ENCODE results near the gene CLCN7.
A peak's percentile ranks its signal among the peaks of the same experiment; 100 is the strongest.

Gene CLCN7

DNA sequence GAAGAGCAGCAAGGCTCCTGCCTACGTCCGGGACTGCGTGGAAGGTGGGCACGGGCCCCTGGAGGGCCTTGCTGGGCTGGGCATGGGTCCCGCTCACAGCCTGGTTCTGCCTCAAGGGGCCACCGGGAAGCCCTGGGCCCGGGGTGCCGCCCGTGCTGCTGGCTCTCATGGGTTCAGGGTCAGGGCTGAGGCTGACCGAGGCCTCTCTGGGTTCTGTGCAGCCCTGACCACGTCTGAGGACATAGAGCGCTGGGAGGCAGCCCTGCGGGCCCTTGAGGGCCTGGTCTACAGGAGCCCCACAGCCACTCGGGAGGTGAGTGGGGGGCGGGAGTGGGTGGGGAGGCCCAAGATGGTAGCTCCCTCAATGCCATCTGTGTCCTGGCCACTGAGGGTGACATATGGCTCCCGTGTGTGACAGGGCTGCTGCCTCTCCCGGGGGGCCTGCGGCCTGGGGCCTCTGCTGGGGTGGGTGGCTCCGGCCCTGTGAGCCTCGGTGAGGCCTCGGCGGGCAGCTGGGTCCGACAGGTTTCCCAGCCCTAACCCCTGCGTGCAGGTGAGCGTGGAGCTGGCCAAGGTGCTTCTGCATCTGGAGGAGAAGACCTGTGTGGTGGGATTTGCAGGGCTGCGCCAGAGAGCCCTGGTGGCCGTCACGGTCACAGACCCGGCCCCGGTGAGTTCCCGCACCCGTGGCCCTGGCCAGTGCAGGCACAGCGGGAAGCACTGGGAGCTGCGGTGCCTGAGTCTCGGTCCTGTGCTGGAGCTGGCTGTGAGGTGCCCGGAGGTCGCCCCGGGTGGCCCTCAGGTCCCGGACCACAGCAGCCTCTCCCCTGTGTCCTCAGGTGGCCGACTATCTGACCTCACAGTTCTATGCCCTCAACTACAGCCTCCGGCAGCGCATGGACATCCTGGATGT is 27.5 kb upstream of the CLCN7 start:
- H3K27me3 ChIP-seq (ENCODE audit: control insufficient read depth in 3 of 3, insufficient read depth in 3 of 3, low read depth in 1 of 3, low read length in 3 of 3), result no peaks in the 10 kb centered on the region
- H3K4me1 ChIP-seq (ENCODE audit: control insufficient read depth in 2 of 2, insufficient read depth in 1 of 2, low read depth in 1 of 2, low read length in 2 of 2), result no peaks in the 10 kb centered on the region
- H3K14ac ChIP-seq (ENCODE audit: low read length), result no peak overlapping the region
- H3K79me1 ChIP-seq (ENCODE audit: low read depth, low read length), result peaks cover 7% of the 10 kb centered on the region
- H3K18ac ChIP-seq (ENCODE audit: low read length), result no peak overlapping the region
- H3K4ac ChIP-seq (ENCODE audit: low read length), result no peak overlapping the region
- no peak overlapping the region for H2BK5ac ChIP-seq (ENCODE audit: low read length)
- H2AK5ac ChIP-seq (ENCODE audit: low read depth, low read length), result no peak overlapping the region
- DNase-seq (ENCODE audit: low spot score), result no peak
- no peak overlapping the region for H3K23ac ChIP-seq (ENCODE audit: low read depth, low read length, poor library complexity)
- no peak overlapping the region for H4K91ac ChIP-seq (ENCODE audit: low read depth, low read length, poor library complexity)
- H3K9me3 ChIP-seq (replicated peaks in 1 of 2; ENCODE audit: control insufficient read depth in 2 of 2, insufficient read depth in 1 of 2, low read depth in 1 of 2, low read length in 2 of 2), result peaks cover 0 to 3% of the 10 kb centered on the region in 2 donors
- H3K9ac ChIP-seq (ENCODE audit: low read depth, low read length, poor library complexity), result no peak overlapping the region
- no peak overlapping the region for H3K27ac ChIP-seq (replicated peaks; ENCODE audit: low read length)
- no peak overlapping the region for H2AFZ ChIP-seq (ENCODE audit: low read length)
- H2BK12ac ChIP-seq (ENCODE audit: low read length), result no peak overlapping the region
- H2BK120ac ChIP-seq (ENCODE audit: low read depth, low read length), result no peak overlapping the region
- no peak overlapping the region for H3K4me2 ChIP-seq (ENCODE audit: insufficient read depth, low read length, poor library complexity, severe bottlenecking)
- peaks cover 38 to 90% of the 10 kb centered on the region in 2 donors for H3K36me3 ChIP-seq (replicated peaks in 1 of 2; ENCODE audit: control insufficient read depth in 2 of 2, insufficient read depth in 2 of 2, low read length in 2 of 2)
- H2BK15ac ChIP-seq (ENCODE audit: low read length), result no peak overlapping the region
- H4K8ac ChIP-seq (ENCODE audit: low read depth, low read length), result no peak overlapping the region
- H3K4me3 ChIP-seq (ENCODE audit: low read length in 2 of 2), result peak overlapping the region in 1 of 2 donors; percentile 60
- no CpG with 5 or more reads among the region's 42 CpGs for WGBS, 2 donors (ENCODE audit: extremely low coverage in 2 of 2, insufficient read length in 2 of 2, insufficient replicate concordance in 1 of 2)

- Histone ChIP-seq H3K4me2 (ENCODE audit: insufficient read depth, low read length, poor library complexity, severe bottlenecking) (no peak overlapping the region), H2BK15ac (ENCODE audit: low read length) (no peak overlapping the region)
- WGBS, 2 donors (ENCODE audit: extremely low coverage in 2 of 2, insufficient read length in 2 of 2, insufficient replicate concordance in 1 of 2), result no CpG with 5 or more reads among the region's 23 CpGs
Observed at GRCh38 chr16:1501630-1502029, 26.8 kb upstream of the CLCN7 start.

DNA sequence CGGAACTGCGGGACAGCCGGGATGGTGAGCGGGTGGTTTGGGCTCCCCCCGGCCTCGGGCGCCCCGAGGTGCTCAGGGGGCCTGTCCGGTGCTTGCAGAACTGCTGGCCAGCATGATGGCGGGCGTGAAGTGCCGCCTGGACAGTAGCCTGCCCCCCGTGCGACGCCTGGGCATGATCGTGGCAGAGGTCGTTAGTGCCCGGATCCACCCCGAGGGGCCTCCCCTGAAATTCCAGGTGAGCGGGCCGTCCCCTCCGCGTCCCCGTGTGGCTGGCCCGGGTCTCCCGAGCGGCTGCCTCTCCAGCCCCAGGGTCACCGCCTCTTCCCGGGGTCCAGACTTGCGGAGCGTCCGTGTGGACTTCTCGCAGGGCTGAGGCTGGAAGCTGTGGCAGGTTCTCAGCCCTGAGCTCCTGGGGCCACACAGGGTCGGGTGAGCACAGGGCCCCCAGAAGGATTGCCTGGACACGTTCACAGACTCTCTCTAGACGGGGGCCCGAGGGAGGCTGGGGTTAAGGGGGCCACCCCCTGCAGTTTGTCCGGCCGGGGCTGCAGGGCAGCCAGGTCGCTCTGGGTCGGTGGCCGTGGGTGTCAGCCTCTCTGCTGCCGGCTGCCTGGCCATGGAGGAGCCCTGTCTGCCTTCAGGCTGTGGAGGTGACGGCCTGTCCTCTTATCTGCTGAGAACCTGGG is 25.8 kb upstream of the CLCN7 start:
- no peak for DNase-seq (ENCODE audit: low spot score)
- no peak overlapping the region for H2BK5ac ChIP-seq (ENCODE audit: low read length)
- no peak overlapping the region for H3K18ac ChIP-seq (ENCODE audit: low read length)
- no peak overlapping the region for H2AK5ac ChIP-seq (ENCODE audit: low read depth, low read length)
- H2BK15ac ChIP-seq (ENCODE audit: low read length), result no peak overlapping the region
- peaks cover 42 to 91% of the 10 kb centered on the region in 2 donors for H3K36me3 ChIP-seq (replicated peaks in 1 of 2; ENCODE audit: control insufficient read depth in 2 of 2, insufficient read depth in 2 of 2, low read length in 2 of 2)
- H3K4me1 ChIP-seq (ENCODE audit: control insufficient read depth in 2 of 2, insufficient read depth in 1 of 2, low read depth in 1 of 2, low read length in 2 of 2), result no peaks in the 10 kb centered on the region
- peaks cover 8% of the 10 kb centered on the region for H3K79me1 ChIP-seq (ENCODE audit: low read depth, low read length)
- H2AFZ ChIP-seq (ENCODE audit: low read length), result no peak overlapping the region
- peak overlapping the region in 1 of 2 donors; percentile 41 for H3K4me3 ChIP-seq (ENCODE audit: low read length in 2 of 2)
- no peak overlapping the region for H2BK120ac ChIP-seq (ENCODE audit: low read depth, low read length)
- peak overlapping the region; percentile 17 for H4K8ac ChIP-seq (ENCODE audit: low read depth, low read length)
- no peak overlapping the region for H3K14ac ChIP-seq (ENCODE audit: low read length)
- H3K4ac ChIP-seq (ENCODE audit: low read length), result no peak overlapping the region
- peaks cover 0 to 3% of the 10 kb centered on the region in 2 donors for H3K9me3 ChIP-seq (replicated peaks in 1 of 2; ENCODE audit: control insufficient read depth in 2 of 2, insufficient read depth in 1 of 2, low read depth in 1 of 2, low read length in 2 of 2)
- no CpG with 5 or more reads among the region's 44 CpGs for WGBS, 2 donors (ENCODE audit: extremely low coverage in 2 of 2, insufficient read length in 2 of 2, insufficient replicate concordance in 1 of 2)
- H3K23ac ChIP-seq (ENCODE audit: low read depth, low read length, poor library complexity), result no peak overlapping the region
- no peaks in the 10 kb centered on the region for H3K27me3 ChIP-seq (ENCODE audit: control insufficient read depth in 3 of 3, insufficient read depth in 3 of 3, low read depth in 1 of 3, low read length in 3 of 3)
- no peak overlapping the region for H3K4me2 ChIP-seq (ENCODE audit: insufficient read depth, low read length, poor library complexity, severe bottlenecking)
- peak overlapping the region; percentile 12 for H4K91ac ChIP-seq (ENCODE audit: low read depth, low read length, poor library complexity)
- H3K9ac ChIP-seq (ENCODE audit: low read depth, low read length, poor library complexity), result peak overlapping the region; percentile 21
- no peak overlapping the region for H3K27ac ChIP-seq (replicated peaks; ENCODE audit: low read length)
- no peak overlapping the region for H2BK12ac ChIP-seq (ENCODE audit: low read length)

More at GRCh38 chr16:1501630-1502029, 26.8 kb upstream of the CLCN7 start:
- Histone ChIP-seq H3K9me3 (replicated peaks in 1 of 2; ENCODE audit: control insufficient read depth in 2 of 2, insufficient read depth in 1 of 2, low read depth in 1 of 2, low read length in 2 of 2) (peaks cover 0 to 3% of the 10 kb centered on the region in 2 donors), H4K8ac (ENCODE audit: low read depth, low read length) (no peak overlapping the region), H2BK5ac (ENCODE audit: low read length) (no peak overlapping the region), H3K9ac (ENCODE audit: low read depth, low read length, poor library complexity) (no peak overlapping the region), H3K79me1 (ENCODE audit: low read depth, low read length) (peaks cover 6% of the 10 kb centered on the region), H2AK5ac (ENCODE audit: low read depth, low read length) (no peak overlapping the region), H3K18ac (ENCODE audit: low read length) (no peak overlapping the region), H3K23ac (ENCODE audit: low read depth, low read length, poor library complexity) (no peak overlapping the region), H2BK120ac (ENCODE audit: low read depth, low read length) (no peak overlapping the region), H3K4ac (ENCODE audit: low read length) (no peak overlapping the region), H3K4me3 (ENCODE audit: low read length in 2 of 2) (peak overlapping the region in 1 of 2 donors; percentile 60), H4K91ac (ENCODE audit: low read depth, low read length, poor library complexity) (no peak overlapping the region), H2BK12ac (ENCODE audit: low read length) (no peak overlapping the region), H3K36me3 (replicated peaks in 1 of 2; ENCODE audit: control insufficient read depth in 2 of 2, insufficient read depth in 2 of 2, low read length in 2 of 2) (peaks cover 39 to 91% of the 10 kb centered on the region in 2 donors), H3K27ac (replicated peaks; ENCODE audit: low read length) (no peak overlapping the region), H3K27me3 (ENCODE audit: control insufficient read depth in 3 of 3, insufficient read depth in 3 of 3, low read depth in 1 of 3, low read length in 3 of 3) (no peaks in the 10 kb centered on the region), H3K14ac (ENCODE audit: low read length) (no peak overlapping the region), H2AFZ (ENCODE audit: low read length) (no peak overlapping the region), H3K4me1 (ENCODE audit: control insufficient read depth in 2 of 2, insufficient read depth in 1 of 2, low read depth in 1 of 2, low read length in 2 of 2) (no peaks in the 10 kb centered on the region)
- DNase-seq (ENCODE audit: low spot score), result no peak

Measured in neuronal stem cell (in vitro differentiated cells).